HepG2 (cell line): ENCODE data around the gene IQCN. TPM values are rescaled to one million over a fixed set of nuclear protein-coding genes. Genes with fewer than 3 reads are reported as not detected.
A peak's percentile ranks its signal among the peaks of the same experiment; 100 is the strongest.

ENCODE experiments used
- ARNT2 ChIP-seq: sonication (generic); formaldehyde crosslinking; IDR thresholded peaks from 2 replicates; pipeline ENCODE4 v1.8.0; 2022; ENCODE audit warnings: mild to moderate bottlenecking, low read depth, missing genetic modification reagents, moderate library complexity
- CBX1 ChIP-seq: IDR thresholded peaks from one replicate; pipeline ENCODE4 v1.6.1; 2016; ENCODE audit warnings: antibody characterized with exemption, low read depth
- ELF4 ChIP-seq: sonication (generic); formaldehyde crosslinking; IDR thresholded peaks from 2 replicates; pipeline ENCODE4 v1.5.0; 2020; ENCODE audit warnings: missing genetic modification reagents, mild to moderate bottlenecking, moderate library complexity, borderline replicate concordance
- FOXA3 ChIP-seq: IDR thresholded peaks from 2 replicates; pipeline ENCODE4 v1.6.1; 2016; ENCODE audit warnings: missing genetic modification reagents, missing compliant biosample characterization
- HMG20A ChIP-seq: IDR thresholded peaks from 2 replicates; pipeline ENCODE4 v1.6.1; 2016; ENCODE audit warnings: borderline replicate concordance
- HNRNPLL ChIP-seq: fragments of 200-400 bp; formaldehyde crosslinking; IDR thresholded peaks from 2 replicates; pipeline ENCODE4 v1.6.1; 2017; ENCODE audit warnings: mild to moderate bottlenecking, low read depth, low read length; ENCODE audit not compliant: poor library complexity, severe bottlenecking
- LCORL ChIP-seq, 2 experiments: fragments of 450-650 bp in 1 of 2; sonication (generic) in 1 of 2; formaldehyde crosslinking in 1 of 2; IDR thresholded peaks; 2 replicates each; pipeline versions ENCODE4 v1.5.0 to v1.6.1; 2017 to 2020; ENCODE audit warnings: antibody characterized with exemption in 1 of 2, missing genetic modification reagents in 1 of 2
- NFKB2 ChIP-seq: sonication (generic); formaldehyde crosslinking; IDR thresholded peaks from 2 replicates; pipeline ENCODE4 v1.4.0; 2020; ENCODE audit warnings: missing genetic modification reagents, borderline replicate concordance
- NONO ChIP-seq, 2 experiments: fragments of 450-650 bp in 1 of 2; sonication (generic) in 1 of 2; formaldehyde crosslinking in 1 of 2; IDR thresholded peaks in 1 of 2; conservative IDR thresholded peaks in 1 of 2; 2 replicates each; pipeline versions ENCODE4 v1.6.1 to v1.8.0; 2017 to 2022; ENCODE audit warnings: mild to moderate bottlenecking in 1 of 2, missing genetic modification reagents in 1 of 2, moderate library complexity in 1 of 2
- PAF1 ChIP-seq: IDR thresholded peaks from 2 replicates; pipeline ENCODE4 v1.6.1; 2016; ENCODE audit warnings: missing genetic modification reagents, missing compliant biosample characterization
- PAWR ChIP-seq: sonication (generic); formaldehyde crosslinking; IDR thresholded peaks from 2 replicates; pipeline ENCODE4 v1.4.0; 2020; ENCODE audit warnings: missing genetic modification reagents, mild to moderate bottlenecking, borderline replicate concordance
- POLR2A ChIP-seq, 2 experiments: IDR thresholded peaks; 2 replicates each; pipeline ENCODE4 v1.6.1; 2011; ENCODE audit warnings: low read depth in 2 of 2, low read length in 2 of 2, mild to moderate bottlenecking in 1 of 2, moderate library complexity in 1 of 2; ENCODE audit not compliant: insufficient read depth in 1 of 2
- TBX3 ChIP-seq: fragments of 450-650 bp; IDR thresholded peaks from 2 replicates; pipeline ENCODE4 v1.6.1; 2017; ENCODE audit warnings: antibody characterized with exemption, mild to moderate bottlenecking, inconsistent platforms, borderline replicate concordance
- YEATS4 ChIP-seq: sonication (generic); formaldehyde crosslinking; IDR thresholded peaks from 2 replicates; pipeline ENCODE4 v1.4.0; 2020; ENCODE audit warnings: missing genetic modification reagents, borderline replicate concordance
- ZNF121 ChIP-seq: sonication (generic); formaldehyde crosslinking; IDR thresholded peaks from 2 replicates; pipeline ENCODE4 v1.5.0; 2020; ENCODE audit warnings: mild to moderate bottlenecking, missing genetic modification reagents
- ZNF253 ChIP-seq: sonication (generic); formaldehyde crosslinking; IDR thresholded peaks from 2 replicates; pipeline ENCODE4 v1.8.0; 2022; ENCODE audit warnings: mild to moderate bottlenecking, missing genetic modification reagents, borderline replicate concordance
- ZNF431 ChIP-seq: sonication (generic); formaldehyde crosslinking; IDR thresholded peaks from 2 replicates; pipeline ENCODE4 v1.9.0; 2022; ENCODE audit warnings: missing genetic modification reagents, low read depth, mild to moderate bottlenecking, borderline replicate concordance
- ZNF460 ChIP-seq: sonication (generic); formaldehyde crosslinking; IDR thresholded peaks from 2 replicates; pipeline ENCODE4 v1.5.1; 2020; ENCODE audit warnings: missing genetic modification reagents, mild to moderate bottlenecking, borderline replicate concordance
- ZNF589 ChIP-seq: sonication (generic); formaldehyde crosslinking; conservative IDR thresholded peaks from 2 replicates; pipeline ENCODE4 v1.8.0; 2022; ENCODE audit warnings: mild to moderate bottlenecking, moderate library complexity, missing genetic modification reagents
- ZNF672 ChIP-seq: sonication (generic); formaldehyde crosslinking; IDR thresholded peaks from 2 replicates; pipeline ENCODE4 v1.8.1; 2022; ENCODE audit warnings: missing genetic modification reagents
- ZNF678 ChIP-seq: sonication (generic); formaldehyde crosslinking; IDR thresholded peaks from 2 replicates; pipeline ENCODE4 v1.4.0; 2020; ENCODE audit warnings: mild to moderate bottlenecking, missing genetic modification reagents
- ZNF775 ChIP-seq: sonication (generic); formaldehyde crosslinking; IDR thresholded peaks from 2 replicates; pipeline ENCODE4 v1.4.0; 2020; ENCODE audit warnings: missing genetic modification reagents, mild to moderate bottlenecking, moderate library complexity, borderline replicate concordance
- ZSCAN12 ChIP-seq: sonication (generic); formaldehyde crosslinking; IDR thresholded peaks from 2 replicates; pipeline ENCODE4 v1.9.0; 2021; ENCODE audit warnings: mild to moderate bottlenecking, missing genetic modification reagents
- ZSCAN20 ChIP-seq: sonication (generic); formaldehyde crosslinking; IDR thresholded peaks from 2 replicates; pipeline ENCODE4 v1.4.0; 2020; ENCODE audit warnings: missing genetic modification reagents, mild to moderate bottlenecking, borderline replicate concordance
- polyA plus RNA-seq, 8 experiments: library from polyadenylated mRNA; depleted of rRNA in 3 of 8; stranded (reverse) in 7 of 8; unstranded in 1 of 8; fragments of >200 nt; fragmentation: Illumina TruSeq in 4 of 8; extraction: Trizol in 4 of 8; gene quantifications; 2 replicates each; pipeline versions ENCODE4 v1.2.1 to v1.2.3, GENCODE V29; 2011 to 2016; ENCODE audit warnings: low read depth in 4 of 8, missing spikeins in 1 of 8, mixed read lengths in 1 of 8; ENCODE audit not compliant: insufficient read depth in 1 of 8
- total RNA-seq, 5 experiments: library from RNA; depleted of rRNA; stranded (reverse); fragments of >200 nt; fragmentation: Illumina TruSeq; extraction: Trizol; gene quantifications; 2 replicates each; pipeline ENCODE4 v1.2.3, GENCODE V29; 2016; ENCODE audit warnings: low read depth in 1 of 5
- TF ChIP-seq, protein P1 (sequence below): sonication (generic); formaldehyde crosslinking; IDR thresholded peaks from 2 replicates; pipeline ENCODE4 v1.4.0; 2020; ENCODE audit warnings: missing genetic modification reagents
- TF ChIP-seq, protein P2 (sequence below): sonication (generic); formaldehyde crosslinking; IDR thresholded peaks from 2 replicates; pipeline ENCODE4 v1.4.0; 2020; ENCODE audit warnings: mild to moderate bottlenecking, missing genetic modification reagents
- TF ChIP-seq, protein P3 (sequence below): sonication (generic); formaldehyde crosslinking; IDR thresholded peaks from 2 replicates; pipeline ENCODE4 v1.5.0; 2020; ENCODE audit warnings: mild to moderate bottlenecking, missing genetic modification reagents
- TF ChIP-seq, protein P4 (sequence below): sonication (generic); formaldehyde crosslinking; IDR thresholded peaks from 2 replicates; pipeline ENCODE4 v1.5.1; 2020; ENCODE audit warnings: mild to moderate bottlenecking, missing genetic modification reagents, moderate library complexity

The IQCN gene
- total and polyA plus RNA-seq, 2 of the 13 experiments (the other 11 are each of a cell fraction or from before 2014, with no cell fraction given) = 0.04 to 0.18 TPM

DNA sequence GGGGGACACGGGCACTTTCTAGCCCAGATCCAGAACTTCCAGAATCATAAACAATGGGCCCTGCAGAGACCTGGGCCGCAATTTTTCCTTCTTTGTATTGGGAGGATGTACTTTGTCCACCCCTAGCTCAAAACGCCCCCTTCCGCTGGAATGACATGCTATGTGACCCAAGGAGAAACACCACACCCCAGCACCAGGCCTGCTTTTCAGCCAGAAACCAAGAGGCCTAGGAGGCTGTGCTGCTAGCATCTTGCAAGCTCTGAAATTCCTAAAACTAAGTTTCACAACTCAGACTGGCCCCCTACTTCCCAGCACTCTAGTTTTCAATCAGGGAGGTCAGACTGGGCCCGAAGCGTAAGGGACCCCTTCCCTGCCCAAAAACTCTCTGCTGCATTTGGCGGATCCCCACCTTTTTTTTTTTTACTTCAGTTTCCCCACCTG lies 48.1 kb upstream of the IQCN start (continued):
- TF ChIP-seq, protein P1, sequence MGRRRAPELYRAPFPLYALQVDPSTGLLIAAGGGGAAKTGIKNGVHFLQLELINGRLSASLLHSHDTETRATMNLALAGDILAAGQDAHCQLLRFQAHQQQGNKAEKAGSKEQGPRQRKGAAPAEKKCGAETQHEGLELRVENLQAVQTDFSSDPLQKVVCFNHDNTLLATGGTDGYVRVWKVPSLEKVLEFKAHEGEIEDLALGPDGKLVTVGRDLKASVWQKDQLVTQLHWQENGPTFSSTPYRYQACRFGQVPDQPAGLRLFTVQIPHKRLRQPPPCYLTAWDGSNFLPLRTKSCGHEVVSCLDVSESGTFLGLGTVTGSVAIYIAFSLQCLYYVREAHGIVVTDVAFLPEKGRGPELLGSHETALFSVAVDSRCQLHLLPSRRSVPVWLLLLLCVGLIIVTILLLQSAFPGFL (CRISPR knock-in tag) = no peak
- TF ChIP-seq CBX1 (no peak), POLR2A (IDR thresholded peaks at IDR 0.05; ENCODE audit: insufficient read depth in 1 of 2, low read depth in 2 of 2, low read length in 2 of 2) (no peak; a peak in 1 of 4 replicates), TBX3 (no peak), ZNF672 (CRISPR knock-in tag) (no peak), LCORL (IDR thresholded peaks at IDR 0.05) (no peak), LCORL (CRISPR knock-in tag; IDR thresholded peaks at IDR 0.05) (0 out of 2 replicates have a peak, but pooled peaks have one; percentile 21), ZNF589 (no peak), ZNF775 (CRISPR knock-in tag) (no peak), PAWR (no peak), YEATS4 (CRISPR knock-in tag) (no peak), ARNT2 (CRISPR knock-in tag) (no peak), NFKB2 (no peak), HNRNPLL (no peak), ZSCAN20 (CRISPR knock-in tag) (no peak), NONO (IDR thresholded peaks at IDR 0.05) (no peak), NONO (CRISPR knock-in tag; conservative IDR thresholded peaks at IDR 0.05) (no peak), FOXA3 (CRISPR knock-in tag) (no peak), PAF1 (CRISPR knock-in tag) (no peak), ZNF431 (CRISPR knock-in tag) (no peak), ZNF253 (CRISPR knock-in tag) (no peak), ZSCAN12 (CRISPR knock-in tag) (no peak), ZNF121 (no peak), ZNF460 (CRISPR knock-in tag) (no peak), ELF4 (no peak), ZNF678 (CRISPR knock-in tag) (no peak), HMG20A (CRISPR knock-in tag) (no peak)
- TF ChIP-seq, protein P2, sequence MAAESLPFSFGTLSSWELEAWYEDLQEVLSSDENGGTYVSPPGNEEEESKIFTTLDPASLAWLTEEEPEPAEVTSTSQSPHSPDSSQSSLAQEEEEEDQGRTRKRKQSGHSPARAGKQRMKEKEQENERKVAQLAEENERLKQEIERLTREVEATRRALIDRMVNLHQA = no peak
- TF ChIP-seq, protein P3, sequence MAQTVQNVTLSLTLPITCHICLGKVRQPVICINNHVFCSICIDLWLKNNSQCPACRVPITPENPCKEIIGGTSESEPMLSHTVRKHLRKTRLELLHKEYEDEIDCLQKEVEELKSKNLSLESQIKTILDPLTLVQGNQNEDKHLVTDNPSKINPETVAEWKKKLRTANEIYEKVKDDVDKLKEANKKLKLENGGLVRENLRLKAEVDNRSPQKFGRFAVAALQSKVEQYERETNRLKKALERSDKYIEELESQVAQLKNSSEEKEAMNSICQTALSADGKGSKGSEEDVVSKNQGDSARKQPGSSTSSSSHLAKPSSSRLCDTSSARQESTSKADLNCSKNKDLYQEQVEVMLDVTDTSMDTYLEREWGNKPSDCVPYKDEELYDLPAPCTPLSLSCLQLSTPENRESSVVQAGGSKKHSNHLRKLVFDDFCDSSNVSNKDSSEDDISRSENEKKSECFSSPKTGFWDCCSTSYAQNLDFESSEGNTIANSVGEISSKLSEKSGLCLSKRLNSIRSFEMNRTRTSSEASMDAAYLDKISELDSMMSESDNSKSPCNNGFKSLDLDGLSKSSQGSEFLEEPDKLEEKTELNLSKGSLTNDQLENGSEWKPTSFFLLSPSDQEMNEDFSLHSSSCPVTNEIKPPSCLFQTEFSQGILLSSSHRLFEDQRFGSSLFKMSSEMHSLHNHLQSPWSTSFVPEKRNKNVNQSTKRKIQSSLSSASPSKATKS (CRISPR knock-in tag) = no peak
- TF ChIP-seq, protein P4, sequence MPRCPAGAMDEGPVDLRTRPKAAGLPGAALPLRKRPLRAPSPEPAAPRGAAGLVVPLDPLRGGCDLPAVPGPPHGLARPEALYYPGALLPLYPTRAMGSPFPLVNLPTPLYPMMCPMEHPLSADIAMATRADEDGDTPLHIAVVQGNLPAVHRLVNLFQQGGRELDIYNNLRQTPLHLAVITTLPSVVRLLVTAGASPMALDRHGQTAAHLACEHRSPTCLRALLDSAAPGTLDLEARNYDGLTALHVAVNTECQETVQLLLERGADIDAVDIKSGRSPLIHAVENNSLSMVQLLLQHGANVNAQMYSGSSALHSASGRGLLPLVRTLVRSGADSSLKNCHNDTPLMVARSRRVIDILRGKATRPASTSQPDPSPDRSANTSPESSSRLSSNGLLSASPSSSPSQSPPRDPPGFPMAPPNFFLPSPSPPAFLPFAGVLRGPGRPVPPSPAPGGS (CRISPR knock-in tag) = no peak
